GM18907 (cell line): Measurements from ENCODE around the gene PARD3.

ENCODE experiments used
- ATAC-seq: cut with Tn5 transposase; IDR thresholded peaks from one replicate; pipeline ENCODE4 v1.9.1; 2021; ENCODE audit warnings: mild to moderate bottlenecking, moderate library complexity; ENCODE audit not compliant: unreplicated experiment

PARD3 gene

DNA sequence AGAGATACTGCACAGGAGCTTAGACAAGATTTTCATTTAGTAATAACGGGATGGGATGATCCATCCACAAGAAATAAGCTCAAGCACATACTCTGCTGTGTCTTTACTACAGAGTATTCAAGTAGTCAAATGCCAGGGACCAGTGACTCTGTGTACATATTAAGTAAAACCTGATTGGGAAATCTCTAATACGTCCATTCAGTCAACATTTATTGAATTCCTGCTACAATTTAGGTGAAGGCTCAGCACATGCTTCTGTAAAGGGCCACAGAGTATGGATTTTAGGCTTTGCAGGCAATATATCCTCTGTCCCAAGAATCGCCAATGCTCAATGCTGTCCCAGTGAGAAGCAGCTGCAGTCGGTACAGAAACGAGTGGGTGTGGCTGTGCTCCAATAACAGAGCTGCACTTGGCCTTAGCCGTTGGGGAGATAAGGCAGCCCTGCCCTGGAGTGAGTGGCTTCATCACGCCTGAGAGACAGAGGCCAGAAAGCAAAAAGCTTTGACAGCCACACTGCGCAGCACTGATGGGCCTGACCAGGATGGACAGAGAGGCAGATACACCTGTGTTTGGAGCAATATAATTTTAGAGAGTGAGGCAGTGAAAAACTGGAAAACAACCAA is 186.8 kb downstream of the PARD3 start:
- ATAC-seq: no peak

DNA sequence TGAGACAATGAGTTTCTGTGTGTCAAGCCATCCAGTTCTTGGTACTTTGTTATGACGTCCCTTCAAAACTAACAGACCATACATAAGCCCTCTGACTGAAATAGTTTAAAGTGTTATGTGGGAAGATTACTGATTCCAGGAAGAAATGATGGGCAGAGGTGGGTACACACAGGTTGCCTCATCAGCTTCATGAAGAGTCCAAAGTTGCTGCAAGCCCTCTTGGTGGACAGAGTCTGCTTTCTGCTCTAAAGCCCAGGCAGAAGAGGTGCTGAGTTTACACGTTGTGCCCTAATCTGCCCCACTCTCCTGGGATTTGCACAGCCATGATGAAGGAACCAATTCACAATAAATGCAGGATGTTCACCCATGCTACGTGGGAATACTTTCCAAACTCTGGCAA is 187.4 kb downstream of the PARD3 start:
- ATAC-seq: no peak

DNA sequence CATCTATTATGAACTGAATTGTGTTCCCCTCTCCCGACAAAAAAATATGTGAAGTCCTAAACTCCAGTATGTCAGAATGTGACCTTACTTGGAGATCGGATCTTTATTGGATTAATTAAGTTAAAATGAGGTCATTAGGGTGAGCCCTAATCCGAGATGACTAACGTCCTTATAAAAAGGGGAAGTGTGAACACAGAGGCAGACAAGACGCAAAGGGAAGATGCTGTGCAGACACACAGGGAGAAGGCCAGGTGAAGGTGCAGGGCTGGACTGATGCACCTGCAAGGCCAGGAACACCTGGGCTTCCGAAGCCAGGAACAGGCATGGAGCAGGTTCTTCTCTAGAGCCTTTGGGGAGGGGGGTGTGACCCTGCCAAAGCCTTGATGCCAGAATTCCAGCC is 187.8 kb downstream of the PARD3 start:
- ATAC-seq: no peak

DNA sequence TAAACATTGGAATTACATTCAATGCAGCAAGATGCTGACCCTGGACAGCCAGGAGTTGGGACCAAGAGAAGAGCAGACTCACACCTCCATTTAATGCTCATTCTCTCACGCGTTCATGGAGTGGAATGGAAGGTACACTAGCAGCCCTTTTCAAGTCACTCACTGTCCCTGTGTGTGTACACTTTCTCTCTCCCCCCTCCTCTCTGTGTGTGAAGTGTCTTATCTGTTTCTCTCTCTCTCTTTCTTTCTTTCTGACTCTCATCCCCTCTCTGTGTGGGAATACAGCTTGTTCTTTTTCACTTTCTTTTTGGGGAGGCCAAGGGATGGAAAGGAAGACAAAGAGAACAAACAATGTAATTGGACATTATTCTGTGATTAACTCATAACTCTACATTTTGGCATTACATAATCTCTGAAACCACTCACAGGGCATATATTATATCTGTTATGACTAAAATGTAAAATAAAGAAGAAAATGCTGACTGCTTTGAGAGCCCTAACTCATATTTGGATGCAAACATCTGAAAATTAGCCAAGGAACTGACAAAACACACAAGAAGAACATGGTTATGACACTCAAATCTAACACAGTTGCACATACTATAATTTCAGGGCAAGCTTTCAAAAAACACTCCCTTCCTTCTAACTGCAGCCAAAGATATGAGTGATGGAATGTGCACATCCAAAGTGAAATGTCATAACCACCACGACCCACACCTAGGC is 188.8 kb downstream of the PARD3 start:
- ATAC-seq: no peak

- no peak for ATAC-seq
Measured at GRCh38 chr10:34624323-34625153, 190.6 kb downstream of the PARD3 start.

- no peak for ATAC-seq
Measured at GRCh38 chr10:34622945-34623344, 192.2 kb downstream of the PARD3 start.

DNA sequence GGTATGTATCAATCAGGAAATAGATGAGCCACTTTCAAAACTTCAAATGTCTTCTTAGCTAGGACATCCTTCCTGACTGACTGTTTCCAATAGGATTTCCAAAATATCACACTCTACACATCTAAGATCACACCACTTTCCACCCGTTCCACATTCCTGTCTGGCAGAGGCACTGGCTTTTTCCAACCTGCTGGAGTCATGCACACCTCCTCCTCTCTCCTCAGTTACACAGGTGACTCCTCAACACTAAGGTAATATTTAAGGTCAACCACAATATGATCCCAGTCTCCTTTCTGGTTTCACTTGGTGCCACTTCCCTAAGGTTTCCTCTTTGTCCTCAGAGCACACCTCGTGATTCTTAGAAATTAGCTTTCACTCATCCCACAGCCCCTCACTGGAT is 196.5 kb downstream of the PARD3 start:
- ATAC-seq: no peak

DNA sequence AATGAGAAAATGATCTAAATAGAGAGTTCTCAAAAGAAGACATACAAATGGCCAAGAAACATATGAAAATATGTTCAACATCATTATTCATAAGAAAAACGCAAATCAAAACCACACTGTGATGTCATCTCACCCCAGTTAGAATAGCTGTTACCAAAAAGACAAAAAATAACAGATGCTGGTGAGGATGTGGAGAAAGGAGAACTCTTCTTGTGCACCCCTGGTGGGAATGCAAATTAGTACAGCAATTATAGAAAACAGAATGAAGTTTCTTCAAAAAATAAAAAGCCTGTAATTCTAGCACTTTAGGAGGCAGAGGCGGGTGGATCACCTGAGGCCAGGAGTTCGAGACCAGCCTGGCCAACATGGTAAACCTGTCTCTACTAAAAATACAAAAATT is 199.3 kb downstream of the PARD3 start:
- peak; percentile 87 for ATAC-seq

DNA sequence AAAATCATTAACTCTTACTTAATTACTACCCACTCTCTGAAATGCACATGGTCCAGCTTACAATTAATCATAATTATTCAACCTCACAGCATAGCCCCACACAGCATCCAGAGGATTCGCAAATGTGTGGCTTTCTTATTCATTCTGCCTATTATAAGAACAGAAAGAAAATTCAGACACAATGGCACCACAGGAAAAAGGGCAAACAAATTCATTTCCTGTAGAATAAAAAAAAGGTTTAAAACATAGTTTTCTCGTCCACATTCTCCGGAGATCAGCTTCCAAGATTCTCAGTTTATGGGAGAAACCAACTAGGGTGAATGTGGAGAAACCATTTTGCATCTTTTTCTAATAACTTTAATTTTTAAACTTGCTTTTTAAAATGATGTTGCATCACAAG is 201.6 kb downstream of the PARD3 start:
- ATAC-seq: no peak

DNA sequence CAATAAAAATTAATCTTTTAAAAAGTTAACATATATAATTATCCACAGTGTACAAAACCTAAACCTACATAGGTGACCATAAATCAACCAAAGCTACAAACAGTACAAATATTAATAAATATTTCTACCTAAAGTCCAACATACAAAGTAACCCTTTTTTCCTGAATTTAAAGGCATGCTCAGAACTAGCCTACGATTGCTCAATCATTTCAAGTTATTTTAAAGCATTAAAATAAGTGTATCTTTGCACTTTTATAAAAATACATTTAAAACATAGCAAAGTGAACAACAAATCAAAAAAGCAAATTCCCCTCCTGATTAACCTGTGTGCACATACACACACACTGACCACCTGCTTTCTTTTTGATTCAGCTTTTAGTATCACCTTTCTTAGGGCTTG is 202.2 kb downstream of the PARD3 start:
- ATAC-seq: no peak

DNA sequence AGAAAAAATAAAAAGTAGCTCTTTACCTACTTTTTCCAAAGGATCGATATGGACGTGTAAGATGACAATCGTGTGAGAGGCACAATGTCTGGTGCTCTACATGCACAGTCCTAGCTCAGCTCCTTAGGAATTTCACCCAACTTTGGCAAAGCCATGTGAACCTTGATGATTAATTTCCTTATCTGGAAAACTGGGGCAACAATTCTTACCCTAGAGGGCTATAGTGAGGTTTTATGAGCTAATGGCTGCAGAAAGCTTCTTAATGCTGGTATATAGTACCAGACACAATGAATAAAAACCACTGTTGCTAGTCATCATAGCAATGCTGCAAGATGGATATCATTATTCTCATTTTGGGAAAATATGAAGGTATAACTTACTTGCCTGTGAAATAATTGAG is 202.7 kb downstream of the PARD3 start:
- no peak for ATAC-seq

GRCh38 chr10:34609287-34609940 is 205.7 kb downstream of the PARD3 start:
- no peak for ATAC-seq

- ATAC-seq: no peak
Measured at GRCh38 chr10:34607894-34608293, 207.2 kb downstream of the PARD3 start.

DNA sequence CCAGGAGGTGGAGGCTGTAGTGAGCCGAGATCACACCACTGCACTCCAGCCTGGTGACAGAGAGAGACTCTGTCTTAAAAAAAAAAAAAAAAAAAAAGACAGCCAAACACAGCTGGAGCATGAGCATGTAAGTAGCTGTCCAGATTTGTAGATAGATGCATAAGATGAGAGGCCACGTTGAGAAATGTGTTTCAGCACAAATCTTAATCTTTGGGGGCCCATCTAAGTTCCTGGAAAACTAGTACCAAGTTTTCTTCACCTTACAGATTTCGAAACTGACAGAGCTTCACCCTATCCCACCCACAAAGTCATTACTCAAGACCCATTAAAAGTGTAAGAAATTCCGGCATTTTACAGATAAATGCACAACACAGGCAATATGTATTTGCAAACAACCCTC is 208.2 kb downstream of the PARD3 start:
- ATAC-seq: no peak

DNA sequence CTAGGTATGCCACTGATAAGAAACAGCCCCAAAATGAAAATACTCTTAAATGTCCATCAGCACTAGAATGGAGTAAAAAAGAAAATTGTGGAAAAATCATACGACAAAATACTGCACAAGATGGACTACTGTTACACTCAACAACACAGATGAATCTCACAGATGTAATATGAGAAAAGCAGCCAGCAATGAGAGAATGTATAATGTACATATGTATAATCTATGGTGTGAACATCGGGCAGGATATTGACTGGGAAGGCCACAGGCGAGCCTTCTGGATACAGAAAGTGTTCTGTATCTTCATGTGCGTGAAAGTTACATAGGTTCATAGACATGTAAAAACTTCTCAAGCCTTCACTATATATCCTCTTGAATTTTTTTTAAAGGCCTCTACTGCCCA is 212.6 kb downstream of the PARD3 start:
- ATAC-seq: no peak

DNA sequence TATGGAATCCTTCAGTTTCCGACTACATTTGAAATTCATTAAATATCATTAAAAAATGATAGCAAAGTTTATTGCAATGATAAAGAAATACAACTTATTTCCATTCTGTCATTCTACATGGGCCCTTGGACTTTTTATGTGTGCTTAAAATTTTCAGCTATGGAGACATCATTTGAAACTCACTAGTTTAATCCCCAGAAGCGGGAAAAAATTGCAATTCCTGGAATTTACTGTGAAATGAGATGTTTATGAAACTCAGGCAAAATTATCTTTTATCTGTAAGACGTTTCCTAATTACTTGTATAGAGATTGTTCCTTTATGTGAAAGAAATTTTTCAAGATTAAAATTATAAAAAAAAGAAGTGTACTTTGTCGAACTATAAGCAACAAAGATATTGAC is 213.4 kb downstream of the PARD3 start:
- ATAC-seq: no peak

- ATAC-seq: no peak
Measured at GRCh38 chr10:34599026-34599795, 215.9 kb downstream of the PARD3 start.

- ATAC-seq: no peak
Measured at GRCh38 chr10:34596351-34596750, 218.7 kb downstream of the PARD3 start.

- no peak for ATAC-seq
Measured at GRCh38 chr10:34593930-34594329, 221.2 kb downstream of the PARD3 start.

DNA sequence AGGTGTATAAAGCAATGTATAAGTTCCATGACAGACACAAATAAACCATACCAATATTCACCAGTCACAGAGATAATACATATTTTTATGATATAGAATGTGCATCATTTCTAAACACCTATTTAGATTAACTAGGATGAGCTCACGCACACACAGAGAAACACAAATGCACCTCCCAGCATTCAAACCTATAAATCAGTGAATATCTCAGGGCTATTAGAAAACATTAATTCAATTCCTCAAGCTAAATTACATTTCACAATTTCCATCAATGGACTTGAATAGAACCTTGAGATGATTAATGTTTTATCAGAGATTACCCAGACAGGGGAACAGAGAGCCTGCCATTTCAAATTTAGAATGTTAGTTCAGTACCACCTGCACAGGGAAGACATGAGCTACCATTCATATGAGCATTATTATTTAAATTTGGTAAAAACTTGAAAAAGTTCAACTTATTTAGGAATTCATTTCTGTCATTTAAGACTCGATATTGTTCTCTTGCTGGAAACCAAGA is 221.7 kb downstream of the PARD3 start:
- no peak for ATAC-seq
